GM08714 (cell line): ENCODE data around the gene CLASP2.
"Not testable (repeated sequence)": the region's sequence is repeated elsewhere in the genome, so short reads cannot be mapped to it uniquely, and the experiment has no call there.

Experiments used
- H3K4me3 ChIP-seq: fragments of 200-500 bp; sonication (Bioruptor generic); 2 replicates; pipeline ENCODE4 v1.5.1; 2014; ENCODE audit warnings: mild to moderate bottlenecking, low read length, inconsistent platforms
- ZNF274 ChIP-seq: IDR thresholded peaks from 2 replicates; pipeline ENCODE4 v1.6.1; 2012; ENCODE audit warnings: mild to moderate bottlenecking, low read depth, low read length

Gene CLASP2

DNA sequence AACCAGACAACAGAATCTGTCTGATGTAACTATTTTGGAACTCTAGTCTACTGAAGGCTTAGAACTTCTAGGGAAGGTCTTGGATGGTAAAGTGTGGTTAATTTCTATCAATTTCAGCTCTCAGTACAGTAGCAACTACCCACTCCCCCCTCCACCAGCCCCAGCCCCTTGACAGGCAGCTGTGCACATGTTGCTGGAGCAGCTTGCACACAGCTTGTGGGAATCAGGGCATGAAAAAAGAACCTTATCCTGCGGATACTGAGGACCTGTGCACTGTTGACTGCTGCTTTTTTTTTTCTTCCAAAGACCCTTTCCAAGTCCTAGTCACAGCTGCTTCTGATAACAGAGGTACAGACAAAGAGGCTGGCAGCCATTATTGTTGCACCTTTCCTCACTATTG lies 196.3 kb downstream of the CLASP2 start:
- TF ChIP-seq ZNF274: no peak
- H3K4me3 ChIP-seq: no peak overlapping the region

DNA sequence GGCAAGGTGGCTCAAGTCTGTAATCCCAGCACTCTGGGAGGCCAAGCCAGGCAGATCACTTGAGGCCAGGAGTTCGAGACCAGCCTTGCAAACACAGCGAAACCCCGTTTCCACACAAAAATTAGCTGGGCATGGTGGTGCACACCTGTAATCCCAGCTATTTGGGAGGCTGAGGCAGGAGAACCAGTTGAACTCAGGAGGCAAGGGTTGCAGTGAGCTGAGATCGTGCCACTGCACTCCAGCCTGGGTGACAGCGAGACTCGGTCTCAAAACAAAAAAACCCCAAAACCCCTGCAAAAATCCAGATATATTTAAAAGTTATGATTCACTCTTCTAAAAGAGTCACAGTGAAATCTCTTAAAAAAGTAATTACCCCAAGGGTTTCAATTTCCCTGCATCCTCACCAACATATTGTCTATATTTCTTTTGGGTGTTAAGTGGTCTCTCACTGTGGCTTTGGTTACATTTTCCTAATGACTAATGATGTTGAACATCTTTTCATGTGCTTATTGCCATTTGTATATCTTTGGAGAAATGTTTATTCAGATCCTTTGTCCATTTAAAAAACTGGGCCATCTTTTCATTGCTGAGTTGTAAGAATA lies 204.7 kb downstream of the CLASP2 start:
- H3K4me3 ChIP-seq: no peak overlapping the region
- TF ChIP-seq ZNF274: no peak

GRCh38 chr3:33505027-33505426 lies 213.0 kb downstream of the CLASP2 start:
- no peak overlapping the region for H3K4me3 ChIP-seq
- no peak for TF ChIP-seq ZNF274

DNA sequence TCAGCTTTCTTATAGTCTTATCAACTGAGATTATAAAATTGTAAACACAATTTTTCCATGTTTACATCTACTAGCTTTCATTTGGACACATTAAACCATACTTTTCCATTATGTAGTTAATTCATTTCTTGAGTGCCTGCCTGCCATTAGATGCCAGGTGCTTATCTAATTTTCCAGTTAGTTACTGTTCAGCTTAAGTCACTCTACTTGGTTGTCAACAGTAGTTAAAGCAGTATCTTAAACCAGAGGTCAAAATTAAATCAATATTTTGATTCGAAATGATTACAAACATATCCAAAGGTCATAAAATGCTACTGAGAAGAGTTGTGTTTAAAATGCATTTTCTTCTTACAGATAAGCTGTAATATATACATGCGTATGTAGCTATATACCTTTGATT lies 221.6 kb downstream of the CLASP2 start:
- TF ChIP-seq ZNF274: no peak
- H3K4me3 ChIP-seq: no peak overlapping the region

- no peak overlapping the region for H3K4me3 ChIP-seq
- TF ChIP-seq ZNF274: no peak
These were observed 226.3 kb downstream of the CLASP2 start for GRCh38 chr3:33491721-33492120.

DNA sequence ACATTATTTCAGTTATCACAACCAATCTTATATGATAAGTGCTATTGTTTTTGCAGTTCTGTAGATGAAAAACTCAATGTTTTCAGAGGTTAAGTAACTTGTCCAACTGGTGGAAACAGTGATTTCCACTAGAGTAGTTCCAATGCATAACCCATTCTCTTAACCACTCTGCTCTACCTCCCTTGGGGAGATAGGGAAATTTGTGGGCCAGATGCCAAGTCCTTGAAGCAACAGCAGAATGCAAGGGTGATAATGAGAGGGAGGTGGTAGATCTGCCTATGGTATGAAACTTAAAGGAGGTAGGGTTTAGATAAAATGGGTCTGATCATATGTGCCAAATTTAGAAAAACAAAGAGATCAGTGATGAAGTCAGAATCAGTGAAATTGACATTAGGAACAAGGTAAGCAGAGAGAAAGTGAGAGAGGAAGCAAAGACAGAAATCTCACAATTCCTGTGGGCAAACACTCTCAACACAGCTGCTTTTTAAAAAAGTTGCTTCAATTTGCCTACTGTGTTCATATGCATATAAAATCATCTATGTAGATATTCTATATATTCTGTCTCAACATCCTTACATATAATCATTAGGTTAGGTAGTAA lies 227.3 kb downstream of the CLASP2 start:
- TF ChIP-seq ZNF274: no peak

DNA sequence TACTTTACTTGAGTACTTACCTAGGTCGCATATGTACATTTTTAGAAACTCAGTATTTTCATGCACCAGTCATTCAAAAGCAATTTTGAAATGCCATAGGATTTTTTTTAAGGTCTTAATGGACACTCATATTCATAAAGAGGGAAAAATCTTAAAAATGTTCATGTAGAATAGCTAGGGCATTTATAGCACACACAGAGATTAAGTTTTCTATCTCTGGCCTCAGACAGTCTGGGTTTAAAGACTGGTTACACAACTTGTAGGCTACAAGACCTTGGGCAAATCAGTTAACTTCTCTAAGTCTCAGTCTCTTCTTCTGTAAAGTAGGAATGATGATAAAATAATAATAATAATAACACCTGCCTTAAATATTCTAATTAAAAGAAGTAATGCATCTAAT lies 229.4 kb downstream of the CLASP2 start:
- H3K4me3 ChIP-seq: no peak overlapping the region
- TF ChIP-seq ZNF274: no peak

More for the DNA sequence above, 227.3 kb downstream of the CLASP2 start:
- no peak overlapping the region for H3K4me3 ChIP-seq

- TF ChIP-seq ZNF274: no peak
- no peak overlapping the region for H3K4me3 ChIP-seq
These were observed 229.8 kb downstream of the CLASP2 start for GRCh38 chr3:33488246-33488645.

GRCh38 chr3:33482111-33482521 lies 235.9 kb downstream of the CLASP2 start:
- no peak overlapping the region for H3K4me3 ChIP-seq
- TF ChIP-seq ZNF274: no peak

GRCh38 chr3:33474896-33475295 lies 243.2 kb downstream of the CLASP2 start:
- no peak overlapping the region for H3K4me3 ChIP-seq
- TF ChIP-seq ZNF274: no peak

GRCh38 chr3:33473813-33474212 lies 244.2 kb downstream of the CLASP2 start:
- no peak overlapping the region for H3K4me3 ChIP-seq
- no peak for TF ChIP-seq ZNF274

DNA sequence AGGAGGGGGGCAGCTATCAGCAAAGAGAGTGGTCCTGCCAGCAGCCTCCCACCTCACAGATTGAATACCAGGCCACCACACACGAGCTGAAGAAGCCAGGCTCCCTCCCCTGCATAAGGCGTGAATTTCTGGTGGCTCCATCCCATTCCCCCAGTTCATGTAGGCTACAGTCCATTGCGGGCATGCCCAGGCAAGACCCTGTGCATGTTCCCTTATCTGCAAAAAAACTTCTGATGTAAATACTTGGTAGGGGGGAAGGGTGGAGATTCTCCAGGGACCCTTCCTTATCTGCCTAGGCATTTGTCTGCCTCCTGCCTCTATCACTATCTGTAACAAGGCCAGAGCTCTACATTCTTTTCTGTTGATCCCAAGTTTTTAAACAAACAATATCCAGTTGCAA lies 250.3 kb downstream of the CLASP2 start:
- no peak overlapping the region for H3K4me3 ChIP-seq
- no peak for TF ChIP-seq ZNF274

- H3K4me3 ChIP-seq: no peak overlapping the region
- no peak for TF ChIP-seq ZNF274
These were observed 257.0 kb downstream of the CLASP2 start for GRCh38 chr3:33461097-33461496.

DNA sequence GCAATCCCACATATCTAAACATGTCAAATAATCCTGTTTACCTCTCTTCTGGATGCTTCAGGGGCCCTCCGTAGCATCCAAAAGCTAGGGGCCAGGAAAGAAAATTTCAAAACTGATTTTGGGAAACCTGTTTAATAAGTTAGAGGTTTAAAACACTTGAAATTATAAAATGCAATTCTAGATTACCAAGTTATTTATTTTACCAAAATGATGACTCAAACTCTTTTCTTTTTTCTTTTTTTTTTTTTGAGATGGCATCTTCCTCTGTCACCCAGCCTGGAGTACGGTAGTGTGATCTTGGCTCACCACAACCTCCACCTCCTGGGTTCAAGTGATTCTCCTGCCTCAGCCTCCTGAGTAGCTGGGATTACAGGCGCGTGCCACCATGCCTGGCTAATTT lies 258.5 kb downstream of the CLASP2 start:
- not testable (repeated sequence) for H3K4me3 ChIP-seq

DNA sequence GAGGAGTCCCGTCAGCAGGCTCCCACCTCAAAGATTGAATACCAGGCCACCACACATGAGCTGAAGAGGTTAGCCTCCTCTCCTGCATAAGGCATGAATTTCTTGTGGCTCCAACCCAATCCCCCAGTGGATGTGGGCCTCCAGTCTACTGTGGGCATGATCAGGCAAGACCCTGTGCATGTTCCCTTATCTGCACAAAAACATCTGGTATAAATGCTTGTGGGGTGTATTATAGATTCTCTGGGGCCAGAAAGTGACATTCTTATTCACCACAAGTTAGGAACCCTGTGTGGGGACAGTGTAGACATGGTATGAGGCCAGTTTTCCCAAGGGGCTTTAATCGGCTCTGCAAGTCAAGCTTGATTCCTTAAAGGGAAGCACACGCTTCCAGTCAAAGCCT lies 259.6 kb downstream of the CLASP2 start:
- no peak for TF ChIP-seq ZNF274
- no peak overlapping the region for H3K4me3 ChIP-seq

DNA sequence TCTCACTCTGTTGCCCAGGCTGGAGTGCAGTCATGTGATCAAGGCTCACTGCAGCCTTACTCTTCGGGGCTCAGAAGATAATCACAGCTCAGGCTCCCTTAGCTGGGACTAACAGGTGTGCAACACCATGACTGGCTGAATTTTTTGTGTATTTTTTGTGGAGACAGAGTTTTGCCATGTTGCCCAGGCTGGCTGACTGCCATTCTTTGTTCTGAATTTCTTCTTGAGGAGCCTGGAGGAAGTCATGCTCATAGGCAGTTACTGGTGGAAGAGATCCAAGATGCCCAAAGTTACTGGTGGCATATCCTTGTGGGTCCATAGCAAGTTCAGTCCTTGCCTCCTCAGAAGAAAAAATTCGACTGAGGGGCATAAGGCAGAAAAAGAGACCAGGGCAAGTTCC lies 261.3 kb downstream of the CLASP2 start:
- no peak for TF ChIP-seq ZNF274
- H3K4me3 ChIP-seq: no peak overlapping the region
